Measurements from ENCODE around the gene PPP1R12B. TPM values are rescaled to one million over a fixed set of nuclear protein-coding genes. Genes with fewer than 3 reads are reported as not detected.

The PPP1R12B gene, protein sequence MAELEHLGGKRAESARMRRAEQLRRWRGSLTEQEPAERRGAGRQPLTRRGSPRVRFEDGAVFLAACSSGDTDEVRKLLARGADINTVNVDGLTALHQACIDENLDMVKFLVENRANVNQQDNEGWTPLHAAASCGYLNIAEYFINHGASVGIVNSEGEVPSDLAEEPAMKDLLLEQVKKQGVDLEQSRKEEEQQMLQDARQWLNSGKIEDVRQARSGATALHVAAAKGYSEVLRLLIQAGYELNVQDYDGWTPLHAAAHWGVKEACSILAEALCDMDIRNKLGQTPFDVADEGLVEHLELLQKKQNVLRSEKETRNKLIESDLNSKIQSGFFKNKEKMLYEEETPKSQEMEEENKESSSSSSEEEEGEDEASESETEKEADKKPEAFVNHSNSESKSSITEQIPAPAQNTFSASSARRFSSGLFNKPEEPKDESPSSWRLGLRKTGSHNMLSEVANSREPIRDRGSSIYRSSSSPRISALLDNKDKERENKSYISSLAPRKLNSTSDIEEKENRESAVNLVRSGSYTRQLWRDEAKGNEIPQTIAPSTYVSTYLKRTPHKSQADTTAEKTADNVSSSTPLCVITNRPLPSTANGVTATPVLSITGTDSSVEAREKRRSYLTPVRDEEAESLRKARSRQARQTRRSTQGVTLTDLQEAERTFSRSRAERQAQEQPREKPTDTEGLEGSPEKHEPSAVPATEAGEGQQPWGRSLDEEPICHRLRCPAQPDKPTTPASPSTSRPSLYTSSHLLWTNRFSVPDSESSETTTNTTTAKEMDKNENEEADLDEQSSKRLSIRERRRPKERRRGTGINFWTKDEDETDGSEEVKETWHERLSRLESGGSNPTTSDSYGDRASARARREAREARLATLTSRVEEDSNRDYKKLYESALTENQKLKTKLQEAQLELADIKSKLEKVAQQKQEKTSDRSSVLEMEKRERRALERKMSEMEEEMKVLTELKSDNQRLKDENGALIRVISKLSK
- total RNA-seq, result 10 to 100 TPM; 12.4 to 14.3 TPM

DNA sequence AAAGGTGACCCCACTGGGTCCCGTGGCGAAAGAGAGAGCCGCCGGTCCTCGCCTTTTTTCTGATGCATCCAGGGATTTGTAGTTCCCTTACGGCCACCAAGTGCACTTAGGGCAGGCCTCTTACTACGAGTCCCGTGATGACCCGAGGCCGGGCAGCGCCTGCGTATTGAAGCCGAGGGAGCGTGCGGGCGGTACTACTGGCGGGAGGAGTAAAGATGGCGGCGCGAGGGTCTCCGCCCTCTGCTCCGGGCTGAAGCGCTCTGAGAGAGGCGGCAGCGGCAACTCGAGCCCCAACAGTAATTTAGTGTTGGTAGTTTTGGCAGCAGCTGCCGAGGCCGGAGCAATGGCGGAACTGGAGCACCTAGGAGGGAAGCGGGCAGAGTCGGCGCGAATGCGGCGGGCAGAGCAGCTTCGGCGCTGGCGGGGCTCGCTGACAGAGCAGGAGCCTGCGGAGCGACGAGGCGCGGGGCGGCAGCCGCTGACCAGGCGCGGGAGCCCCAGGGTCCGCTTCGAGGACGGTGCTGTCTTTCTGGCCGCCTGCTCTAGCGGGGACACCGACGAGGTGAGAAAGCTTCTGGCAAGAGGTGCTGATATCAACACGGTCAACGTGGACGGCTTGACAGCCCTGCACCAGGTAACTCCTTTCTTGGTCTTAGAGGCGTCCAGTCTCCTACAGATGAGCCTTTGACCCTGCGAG is at the start of gene PPP1R12B:
PPP1R12B (plus strand) TSS at position 191 of the 697 bp plus-strand sequence; CDS start at position 344, 153 bp downstream.
- ChIA-PET CTCF (no interaction called here), POLR2A (interaction anchor here (1.5 kb wide), 1 partner anchor 658 kb away, joined by 3 read pairs; the partner anchor contains the start of gene TMEM183A)

DNA sequence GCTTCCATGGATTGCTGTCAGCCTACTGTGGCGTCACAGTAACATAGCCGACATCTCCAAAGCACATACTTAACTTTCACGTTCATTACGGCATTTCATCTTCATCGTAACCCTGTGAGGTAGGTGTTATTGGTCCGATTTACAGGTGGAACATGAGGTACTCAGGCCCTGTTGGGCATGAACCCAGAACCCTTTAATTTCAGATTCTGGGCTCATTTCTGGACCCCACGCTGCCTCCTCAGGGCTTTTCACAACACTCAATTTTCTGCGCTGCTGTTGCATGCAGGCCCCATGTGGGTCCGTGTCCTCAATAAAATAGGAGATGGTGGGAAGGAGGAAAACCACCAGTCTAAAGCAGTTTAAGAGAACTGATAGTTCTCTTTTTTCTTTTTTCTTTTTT is 46.3 kb upstream of the PPP1R12B start:
- CTCF ChIA-PET, result no interaction called here
- POLR2A ChIA-PET, result no interaction called here

GRCh38 chr1:202304375-202304774 is 44.1 kb upstream of the PPP1R12B start:
- POLR2A ChIA-PET, result interaction anchor here (0.6 kb wide), 1 partner anchor 23 kb away, joined by 3 read pairs; no protein-coding TSS in a partner anchor

GRCh38 chr1:202305168-202305567 is 43.3 kb upstream of the PPP1R12B start:
- ChIA-PET CTCF (interaction anchor here (1.2 to 3.5 kb wide), 3 partner anchors 8 to 116 kb away, joined by 4 to 13 read pairs (median 4); partner anchors contain the start of gene LGR6), POLR2A (interaction anchor here (0.6 kb wide), 1 partner anchor 22 kb away, joined by 3 read pairs; no protein-coding TSS in a partner anchor)

More at GRCh38 chr1:202304375-202304774, 44.1 kb upstream of the PPP1R12B start:
- CTCF ChIA-PET, result interaction anchor here (1.2 to 3.5 kb wide), 3 partner anchors 9 to 111 kb away, joined by 3 to 13 read pairs (median 4); partner anchors contain the start of gene LGR6

DNA sequence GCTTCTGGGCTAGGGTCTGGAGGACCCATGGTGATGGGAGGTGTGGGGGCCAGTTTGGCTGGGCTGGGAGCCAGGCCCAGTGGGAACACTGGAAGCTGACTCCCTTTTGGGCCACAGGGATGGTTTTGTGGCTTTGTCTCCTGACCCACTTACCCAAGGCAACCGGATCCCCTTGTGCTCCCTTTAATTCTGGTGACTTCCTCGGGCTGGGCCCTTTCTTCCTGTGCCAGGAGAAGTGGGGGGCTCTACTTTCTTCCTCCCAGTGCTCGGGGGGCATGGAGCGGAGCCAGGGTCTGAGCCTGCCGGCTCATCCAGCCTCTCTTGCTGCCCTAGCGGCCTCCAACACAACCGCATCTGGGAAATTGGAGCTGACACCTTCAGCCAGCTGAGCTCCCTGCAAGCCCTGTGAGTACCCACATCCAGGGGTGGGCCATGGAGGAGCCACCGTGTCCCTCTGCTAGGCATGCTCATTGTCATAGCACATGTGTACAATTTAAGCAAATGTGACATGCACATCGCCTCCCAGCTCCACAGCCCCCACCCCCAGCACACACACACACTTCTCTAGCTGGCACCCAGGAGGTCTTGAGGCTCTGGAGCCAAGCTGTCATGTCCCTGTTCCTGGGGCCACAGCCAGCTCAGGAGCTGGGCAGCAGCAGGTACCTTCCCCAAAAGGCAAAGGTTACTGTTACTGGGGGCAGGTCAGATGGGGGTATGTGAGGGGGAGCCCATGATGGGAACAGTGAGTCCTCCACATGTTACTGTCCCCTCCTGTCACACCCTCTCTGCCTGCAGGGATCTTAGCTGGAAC is 41.8 kb upstream of the PPP1R12B start:
- POLR2A ChIA-PET, result no interaction called here

GRCh38 chr1:202310071-202310725 is 38.3 kb upstream of the PPP1R12B start:
- ChIA-PET POLR2A (no interaction called here), CTCF (no interaction called here)

More for the DNA sequence above, 41.8 kb upstream of the PPP1R12B start:
- CTCF ChIA-PET, result interaction anchor here (1.2 to 3.5 kb wide), 4 partner anchors 9 to 118 kb away, joined by 3 to 13 read pairs (median 4); partner anchors contain the start of gene LGR6

GRCh38 chr1:202310746-202311145 is 37.8 kb upstream of the PPP1R12B start:
- ChIA-PET CTCF (interaction anchor here (6.0 kb wide), 1 partner anchor 118 kb away, joined by 25 read pairs; the partner anchor contains the start of gene LGR6), POLR2A (no interaction called here)

- POLR2A ChIA-PET, result no interaction called here
- CTCF ChIA-PET, result interaction anchor here (6.0 kb wide), 1 partner anchor 119 kb away, joined by 25 read pairs; the partner anchor contains the start of gene LGR6
Observed at GRCh38 chr1:202311875-202312635, 36.4 kb upstream of the PPP1R12B start.

GRCh38 chr1:202315576-202316168 is 32.8 kb upstream of the PPP1R12B start:
- CTCF ChIA-PET, result interaction anchor here (1.0 to 6.0 kb wide), 8 partner anchors 9 to 126 kb away, joined by 3 to 25 read pairs (median 4); partner anchors contain the start of gene LGR6
- POLR2A ChIA-PET, result no interaction called here

GRCh38 chr1:202316186-202316585 is 32.3 kb upstream of the PPP1R12B start:
- POLR2A ChIA-PET, result no interaction called here

GRCh38 chr1:202317941-202318925 is 30.3 kb upstream of the PPP1R12B start:
- POLR2A ChIA-PET, result no interaction called here
- CTCF ChIA-PET, result interaction anchor here (3.0 kb wide), 1 partner anchor 129 kb away, joined by 18 read pairs; no protein-coding TSS in a partner anchor

More at GRCh38 chr1:202316186-202316585, 32.3 kb upstream of the PPP1R12B start:
- CTCF ChIA-PET, result interaction anchor here (0.8 to 6.0 kb wide), 9 partner anchors 10 to 127 kb away, joined by 3 to 25 read pairs (median 4); partner anchors contain the start of gene LGR6

DNA sequence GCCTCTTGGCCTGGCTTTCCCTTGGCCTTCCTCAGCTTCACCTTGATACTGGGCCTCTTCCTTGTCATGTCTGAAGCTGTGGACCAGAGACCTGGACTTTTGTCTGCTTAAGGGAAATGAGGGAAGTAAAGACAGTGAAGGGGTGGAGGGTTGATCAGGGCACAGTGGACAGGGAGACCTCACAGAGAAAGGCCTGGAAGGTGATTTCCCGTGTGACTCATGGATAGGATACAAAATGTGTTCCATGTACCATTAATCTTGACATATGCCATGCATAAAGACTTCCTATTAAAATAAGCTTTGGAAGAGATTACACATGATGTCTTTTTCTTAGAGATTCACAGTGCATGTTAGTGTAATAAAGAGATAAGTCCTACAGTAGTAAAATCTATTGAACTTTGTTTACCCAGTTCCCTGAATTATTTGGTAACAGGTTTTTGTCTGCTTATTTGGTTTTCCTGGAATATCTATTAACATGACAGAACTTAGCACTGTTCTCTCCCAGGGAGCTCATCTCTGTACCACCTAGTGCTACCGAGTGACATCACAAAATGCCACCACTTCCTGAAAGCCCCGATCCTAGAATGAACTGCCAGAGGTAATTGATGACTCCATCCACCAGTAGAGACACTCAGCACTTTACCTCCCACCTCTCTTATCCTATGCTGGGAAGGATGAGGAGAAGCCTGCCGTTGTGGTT is 29.0 kb upstream of the PPP1R12B start:
- CTCF ChIA-PET, result interaction anchor here (1.2 kb wide), 1 partner anchor 126 kb away, joined by 7 read pairs; the partner anchor contains the start of gene LGR6
- POLR2A ChIA-PET, result no interaction called here

DNA sequence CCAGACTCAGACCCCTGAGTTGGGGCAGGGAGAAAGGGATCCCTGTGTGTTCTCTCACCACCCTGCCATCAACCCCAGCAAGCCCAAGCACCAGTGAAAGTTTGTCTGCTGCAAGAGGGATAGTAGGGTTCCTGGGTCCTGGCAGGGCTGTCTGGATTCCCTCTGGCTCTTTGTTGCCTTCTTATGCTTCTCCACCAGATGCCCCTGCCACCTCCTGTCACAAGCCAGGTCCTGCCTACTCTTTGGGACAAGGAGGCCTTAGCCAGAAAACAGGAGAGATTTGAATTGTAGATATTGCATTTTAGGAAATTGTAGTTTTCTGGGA is 28.5 kb upstream of the PPP1R12B start:
- ChIA-PET POLR2A (no interaction called here), CTCF (interaction anchor here (1.2 kb wide), 1 partner anchor 127 kb away, joined by 7 read pairs; the partner anchor contains the start of gene LGR6)

- CTCF ChIA-PET, result no interaction called here
- POLR2A ChIA-PET, result no interaction called here
Observed at GRCh38 chr1:202323731-202324130, 24.8 kb upstream of the PPP1R12B start.
